Thoracic aorta (tissue), 2 donors: ENCODE results near the gene COPS7B. TPM values are rescaled to one million over a fixed set of nuclear protein-coding genes. Genes with fewer than 3 reads are reported as not detected.

Experiments
- ATAC-seq: fragments of 150-250 bp; one replicate; pipeline ENCODE4 v1.8.0; 2017; ENCODE audit warnings: low read depth; ENCODE audit not compliant: insufficient number of reproducible peaks, low FRiP score
- DNase-seq: peaks from one replicate; pipeline ENCODE4 v3.0.0-alpha.2; 2020; ENCODE audit warnings: low spot score
- H3K27ac ChIP-seq, 2 donors: fragments of 200-600 bp; sonication (generic); 1 replicate in 1 of 2; 2 replicates in 1 of 2; pipeline ENCODE4 v1.5.1; 2016; ENCODE audit warnings: mild to moderate bottlenecking in 2 of 2, moderate library complexity in 2 of 2
- H3K27me3 ChIP-seq: fragments of 200-600 bp; sonication (generic); replicated peaks from 2 replicates; pipeline ENCODE4 v1.6.0; 2016; ENCODE audit warnings: mild to moderate bottlenecking; ENCODE audit not compliant: insufficient read depth
- H3K36me3 ChIP-seq: fragments of 200-600 bp; sonication (generic); one replicate; pipeline ENCODE4 v1.5.1; 2016
- H3K4me1 ChIP-seq, 2 donors: fragments of 200-600 bp; sonication (generic); 1 replicate in 1 of 2; 2 replicates in 1 of 2; pipeline versions ENCODE4 v1.5.1 to v1.6.0; 2016; ENCODE audit warnings: low read depth in 2 of 2, mild to moderate bottlenecking in 1 of 2; ENCODE audit not compliant: control insufficient read depth in 1 of 2
- H3K4me3 ChIP-seq: fragments of 200-600 bp; sonication (generic); 2 replicates; pipeline ENCODE4 v1.5.1; 2016; ENCODE audit warnings: mild to moderate bottlenecking
- H3K9me3 ChIP-seq: fragments of 200-600 bp; sonication (generic); 2 replicates; pipeline ENCODE4 v1.5.1; 2016
- CTCF ChIP-seq: fragments of 200-600 bp; sonication (generic); IDR thresholded peaks from one replicate; pipeline ENCODE4 v1.5.1; 2019; ENCODE audit warnings: antibody characterized with exemption
- total RNA-seq, 2 donors: library from RNA; depleted of rRNA; stranded (reverse); fragments of >200 nt; gene quantifications; one replicate each; pipeline versions ENCODE4 v1.1.0 to v1.2.3, GENCODE V29; 2016

COPS7B gene
- total RNA-seq, 2 donors from 2014 or later: 25.5 to 25.7 TPM

- Histone ChIP-seq H3K36me3 (no peaks in the 10 kb centered on the region), H3K9me3 (no peaks in the 10 kb centered on the region), H3K4me1 (no peaks in the 10 kb centered on the region), H3K4me3 (no peak overlapping the region), H3K27ac (no peak overlapping the region), H3K27me3 (no peaks in the 10 kb centered on the region)
- no peak for TF ChIP-seq CTCF
- ATAC-seq: no peak
- no peak for DNase-seq
These were observed 35.0 kb upstream of the COPS7B start for GRCh38 chr2:231751042-231751815.

DNA sequence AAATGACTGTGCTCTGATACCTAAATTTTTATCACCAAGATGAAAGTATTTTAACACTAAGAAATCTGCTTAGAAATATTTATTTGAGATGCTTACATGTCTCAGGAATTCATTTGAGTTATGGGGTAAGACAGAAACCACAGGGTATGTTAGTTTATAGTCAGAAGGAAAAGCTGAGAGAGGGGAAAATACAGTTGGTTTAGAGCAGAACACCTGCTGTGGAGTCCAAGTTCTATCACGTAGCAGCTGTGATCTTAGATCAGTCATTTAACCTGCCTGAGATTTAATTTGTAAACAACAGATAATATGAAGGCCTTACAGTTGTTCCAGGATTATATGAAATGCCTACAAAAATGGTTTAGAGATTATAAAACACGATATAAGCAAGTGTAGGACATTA, 34.2 kb upstream of the COPS7B start:
- Histone ChIP-seq H3K36me3 (no peaks in the 10 kb centered on the region), H3K9me3 (no peaks in the 10 kb centered on the region), H3K27ac (no peak overlapping the region), H3K27me3 (no peaks in the 10 kb centered on the region), H3K4me1 (no peaks in the 10 kb centered on the region), H3K4me3 (no peak overlapping the region)
- ATAC-seq: no peak
- DNase-seq: no peak
- no peak for TF ChIP-seq CTCF

DNA sequence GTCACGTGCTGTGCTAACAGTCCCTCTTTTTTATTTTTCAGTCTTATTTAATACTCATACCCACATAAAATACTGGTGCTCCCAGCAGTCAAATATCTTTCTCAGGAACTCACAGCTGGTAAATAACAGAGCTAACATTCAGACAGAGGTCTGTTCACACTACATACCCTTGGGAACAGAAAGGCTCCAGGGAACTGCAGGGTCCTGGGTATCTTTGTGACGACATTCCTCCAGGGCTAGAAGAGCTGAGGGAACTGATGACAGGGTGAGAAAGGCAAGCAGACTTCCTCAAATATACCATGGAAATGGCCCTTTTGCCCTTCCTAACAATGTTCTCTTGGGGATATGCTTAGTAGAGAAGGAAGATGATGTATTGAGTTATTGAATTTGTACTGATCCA, 24.5 kb upstream of the COPS7B start:
- Histone ChIP-seq H3K27ac (no peak overlapping the region), H3K9me3 (no peaks in the 10 kb centered on the region), H3K4me3 (no peak overlapping the region), H3K27me3 (no peaks in the 10 kb centered on the region), H3K4me1 (no peaks in the 10 kb centered on the region), H3K36me3 (no peaks in the 10 kb centered on the region)
- no peak for ATAC-seq
- no peak for TF ChIP-seq CTCF
- DNase-seq: no peak

DNA sequence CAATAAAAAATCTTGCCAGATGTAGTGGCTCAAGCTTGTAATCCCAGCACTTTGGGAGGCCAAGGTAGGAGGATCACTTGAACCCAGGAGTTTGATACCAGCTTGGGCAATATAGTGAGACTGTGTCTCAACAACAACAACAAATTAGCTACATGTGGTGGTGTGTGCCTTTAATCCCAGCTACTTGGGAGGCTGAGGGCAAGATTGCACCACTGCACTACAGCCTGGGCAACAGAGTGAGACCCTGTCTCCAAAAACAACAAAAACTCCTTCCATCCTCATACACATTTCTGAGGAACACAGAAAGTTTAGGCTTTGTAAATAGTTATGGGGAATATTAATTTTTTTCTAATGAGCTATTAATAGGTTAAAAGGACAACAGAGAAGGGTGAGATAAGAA, 22.1 kb upstream of the COPS7B start:
- Histone ChIP-seq H3K36me3 (no peaks in the 10 kb centered on the region), H3K27me3 (no peaks in the 10 kb centered on the region), H3K9me3 (no peaks in the 10 kb centered on the region), H3K4me1 (no peaks in the 10 kb centered on the region), H3K4me3 (no peak overlapping the region), H3K27ac (no peak overlapping the region)
- no peak for ATAC-seq
- TF ChIP-seq CTCF: no peak
- DNase-seq: no peak

DNA sequence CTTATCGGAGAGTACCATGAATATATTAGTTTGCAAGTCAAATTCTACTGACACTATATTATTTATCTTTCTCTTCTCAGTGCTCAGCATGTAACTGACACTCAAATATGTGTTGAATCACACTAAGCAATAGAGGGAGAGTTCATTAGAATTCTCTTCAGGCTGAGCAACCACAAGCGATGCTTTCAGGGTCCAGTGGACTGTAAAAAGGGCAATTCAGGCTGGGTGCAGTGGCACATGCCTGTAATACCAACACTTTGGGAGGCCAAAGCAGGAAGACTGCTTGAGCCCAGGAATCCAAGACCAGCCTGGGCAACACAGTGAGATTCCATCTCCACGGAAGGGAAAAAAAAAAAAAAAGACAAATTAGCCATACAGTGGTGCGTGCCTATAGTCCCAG, 21.5 kb upstream of the COPS7B start:
- H3K36me3 ChIP-seq: no peaks in the 10 kb centered on the region
- H3K9me3 ChIP-seq: no peaks in the 10 kb centered on the region
- no peaks in the 10 kb centered on the region for H3K27me3 ChIP-seq
- ATAC-seq (no peak), DNase-seq (no peak)
- no peak overlapping the region for H3K27ac ChIP-seq
- TF ChIP-seq CTCF: no peak
- no peak overlapping the region for H3K4me3 ChIP-seq
- no peaks in the 10 kb centered on the region for H3K4me1 ChIP-seq
